ENCODE data around the gene CACNA2D3.

GRCh38 chr3:54476891-54477290 is 354.5 kb downstream of the CACNA2D3 start:
- TF ChIP-seq CTCF (conservative IDR thresholded peaks at IDR 0.05; ENCODE audit: low read depth, low read length) (no peak), EZH2phosphoT487 (IDR thresholded peaks at IDR 0.05; ENCODE audit: borderline replicate concordance, low read length) (no peak), EZH2 (IDR thresholded peaks at IDR 0.05; ENCODE audit: low read length, unreplicated experiment) (no peak)
